ENCODE results near the gene PDXK. TPM values are rescaled to one million over a fixed set of nuclear protein-coding genes. Genes with fewer than 3 reads are reported as not detected.

Gene PDXK
- total and polyA plus RNA-seq, 2 of the 8 experiments (the other 6 are each of a cell fraction or from before 2014, with no cell fraction given) = 78.0 to 112 TPM

GRCh38 chr21:43731476-43731875 lies 12.5 kb downstream of the PDXK start:
- Histone ChIP-seq H4K5ac (ENCODE audit: insufficient read length, low read depth, low read length) (no peak overlapping the region), H3K9me3 (ENCODE audit: insufficient read depth in 2 of 2, low read depth in 1 of 2, low read length in 1 of 2) (no peaks in the 10 kb centered on the region), H3K79me1 (ENCODE audit: low read depth, low read length) (peaks cover 6% of the 10 kb centered on the region; the same call in 1 of the 2 replicates), H3K9ac (replicated peaks in 1 of 4; ENCODE audit: extremely low read depth in 1 of 4, low read depth in 3 of 4, low read length in 3 of 4) (no peak overlapping the region), H2BK5ac (ENCODE audit: low read depth, low read length) (no peak overlapping the region; the same call in 1 of the 2 replicates), H4K91ac (replicated peaks; ENCODE audit: insufficient read length, low read length) (no peak overlapping the region), H2BK15ac (ENCODE audit: low read length) (no peak overlapping the region), H2BK120ac (replicated peaks; ENCODE audit: low read depth, low read length) (no peak overlapping the region), H3K4ac (replicated peaks; ENCODE audit: insufficient read length, low read depth, low read length) (no peak overlapping the region), H3K56ac (replicated peaks; ENCODE audit: insufficient read length, low read depth, low read length) (no peak overlapping the region), H2AFZ (ENCODE audit: low read length) (no peak overlapping the region), H3K4me1 (replicated peaks in 1 of 4; ENCODE audit: control insufficient read depth in 3 of 4, insufficient read depth in 4 of 4, low read length in 3 of 4) (peaks cover 0 to 21% (median 11%) of the 10 kb centered on the region in 4 experiments; a peak in 6 of 7 replicates), H4K8ac (ENCODE audit: extremely low read depth, insufficient read depth, low read length) (no peak overlapping the region), H3K4me3 (ENCODE audit: extremely low read depth in 1 of 4, insufficient read depth in 2 of 4, low read depth in 3 of 4, low read length in 4 of 4) (no peak overlapping the region), H3K27me3 (replicated peaks in 1 of 4; ENCODE audit: control insufficient read depth in 3 of 4, extremely low read depth in 1 of 4, insufficient read depth in 3 of 4, low read length in 3 of 4) (no peaks in the 10 kb centered on the region), H3K14ac (ENCODE audit: insufficient read length) (no peak overlapping the region), H3K36me3 (ENCODE audit: control insufficient read depth in 2 of 4, insufficient read depth in 4 of 4, low read length in 3 of 4) (no peaks in the 10 kb centered on the region), H3K79me2 (ENCODE audit: control insufficient read depth in 1 of 2, insufficient read depth in 2 of 2, low read length in 2 of 2) (peaks cover 0 to 46% of the 10 kb centered on the region in 2 experiments; a peak in 3 of 4 replicates), H3K18ac (ENCODE audit: extremely low read depth, low read length) (no peak overlapping the region), H2BK12ac (ENCODE audit: low read depth, low read length) (no peak overlapping the region), H3K4me2 (ENCODE audit: insufficient read depth in 1 of 2, low read depth in 2 of 2, low read length in 2 of 2) (no peak overlapping the region), H3K23ac (ENCODE audit: insufficient read length) (no peak overlapping the region), H3K27ac (ENCODE audit: low read depth, low read length) (no peak overlapping the region), H2AK5ac (ENCODE audit: low read depth, low read length) (no peak overlapping the region), H4K20me1 (replicated peaks in 1 of 2; ENCODE audit: control insufficient read depth in 1 of 2, insufficient read depth in 2 of 2, low read length in 2 of 2) (peaks cover 4 to 19% of the 10 kb centered on the region in 2 experiments), H2BK20ac (ENCODE audit: low read length) (no peak overlapping the region), H3K23me2 (ENCODE audit: low read depth, low read length) (peaks cover 9% of the 10 kb centered on the region; the same call in 1 of the 2 replicates)
- ChIA-PET CTCF (ENCODE audit: partially characterized antibody) (interaction anchor here (1.0 kb wide), 1 partner anchor 11 kb away, joined by 6 read pairs; no protein-coding TSS in a partner anchor), POLR2A (ENCODE audit: partially characterized antibody) (interaction anchor here (1.4 to 6.8 kb wide), 2 partner anchors 11 to 68 kb away, joined by 3 to 41 read pairs; partner anchors contain the start of gene PDXK)
- FAIRE-seq = no peak
- 81% methylated on average over 6 of the region's 6 CpGs; no CpG with 5 or more reads in 1 of the 2 experiments for WGBS, 2 experiments (ENCODE audit: extremely low coverage in 1 of 2, insufficient coverage in 1 of 2, insufficient read length in 1 of 2, insufficient replicate concordance in 2 of 2, low coverage in 1 of 2, low lambda C conversion rate in 2 of 2, missing lambda C conversion rate in 1 of 2)
- DNase-seq (ENCODE audit: low read depth in 1 of 2, low spot score in 2 of 2) = no peak
- no peak for TF ChIP-seq CBX5 (IDR thresholded peaks at IDR 0.05; ENCODE audit: low read depth, low read length)
- TF ChIP-seq E2F6 (IDR thresholded peaks at IDR 0.05) = no peak
- no peak for TF ChIP-seq USF2 (IDR thresholded peaks at IDR 0.05; ENCODE audit: low read length)
- no peak for TF ChIP-seq KDM4A (IDR thresholded peaks at IDR 0.05; ENCODE audit: low read depth, low read length, severe bottlenecking)
- TF ChIP-seq CEBPB (IDR thresholded peaks at IDR 0.05; ENCODE audit: low read depth, low read length) = no peak
- TF ChIP-seq MAFK (IDR thresholded peaks at IDR 0.05; ENCODE audit: low read depth, low read length) = no peak
- no peak for TF ChIP-seq CBX8 (IDR thresholded peaks at IDR 0.05; ENCODE audit: borderline replicate concordance, low read depth, low read length)
- no peak for TF ChIP-seq HDAC6 (IDR thresholded peaks at IDR 0.05; ENCODE audit: low read depth, low read length)
- no peak for TF ChIP-seq KDM1A (IDR thresholded peaks at IDR 0.05; ENCODE audit: borderline replicate concordance, low read length)
- no peak for TF ChIP-seq POLR2AphosphoS5 (IDR thresholded peaks at IDR 0.05; ENCODE audit: low read depth, low read length)
- no peak for TF ChIP-seq TCF12 (IDR thresholded peaks at IDR 0.05; ENCODE audit: low read depth, low read length)
- no peak for TF ChIP-seq SP2 (IDR thresholded peaks at IDR 0.05; ENCODE audit: low read length)
- TF ChIP-seq TAF7 (optimal IDR thresholded peaks at IDR 0.05; ENCODE audit: borderline replicate concordance, low read depth, low read length) = no peak

Data from H1 (cell line).